ENCODE measurements around the gene TTC39A.

GRCh38 chr1:51297401-51298321 is 32.7 kb downstream of the TTC39A start:
- TF ChIP-seq CTCF (IDR thresholded peaks at IDR 0.05; ENCODE audit: low read depth, low read length) (no peak), POLR2A (IDR thresholded peaks at IDR 0.05; ENCODE audit: extremely low read depth, insufficient read length) (no peak)

Measured in NB4 (cell line).